ENCODE data around the gene SRSF4.

- TF ChIP-seq, protein P1, sequence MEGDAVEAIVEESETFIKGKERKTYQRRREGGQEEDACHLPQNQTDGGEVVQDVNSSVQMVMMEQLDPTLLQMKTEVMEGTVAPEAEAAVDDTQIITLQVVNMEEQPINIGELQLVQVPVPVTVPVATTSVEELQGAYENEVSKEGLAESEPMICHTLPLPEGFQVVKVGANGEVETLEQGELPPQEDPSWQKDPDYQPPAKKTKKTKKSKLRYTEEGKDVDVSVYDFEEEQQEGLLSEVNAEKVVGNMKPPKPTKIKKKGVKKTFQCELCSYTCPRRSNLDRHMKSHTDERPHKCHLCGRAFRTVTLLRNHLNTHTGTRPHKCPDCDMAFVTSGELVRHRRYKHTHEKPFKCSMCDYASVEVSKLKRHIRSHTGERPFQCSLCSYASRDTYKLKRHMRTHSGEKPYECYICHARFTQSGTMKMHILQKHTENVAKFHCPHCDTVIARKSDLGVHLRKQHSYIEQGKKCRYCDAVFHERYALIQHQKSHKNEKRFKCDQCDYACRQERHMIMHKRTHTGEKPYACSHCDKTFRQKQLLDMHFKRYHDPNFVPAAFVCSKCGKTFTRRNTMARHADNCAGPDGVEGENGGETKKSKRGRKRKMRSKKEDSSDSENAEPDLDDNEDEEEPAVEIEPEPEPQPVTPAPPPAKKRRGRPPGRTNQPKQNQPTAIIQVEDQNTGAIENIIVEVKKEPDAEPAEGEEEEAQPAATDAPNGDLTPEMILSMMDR (conservative IDR thresholded peaks at IDR 0.05; ENCODE audit: low read depth, low read length): no peak
- TF ChIP-seq EZH2 (IDR thresholded peaks at IDR 0.05; ENCODE audit: low read length, unreplicated experiment) (no peak), EZH2phosphoT487 (IDR thresholded peaks at IDR 0.05; ENCODE audit: borderline replicate concordance, low read length) (no peak)
Measured at GRCh38 chr1:29162025-29162424, 19.7 kb downstream of the SRSF4 start.
